Measurements from ENCODE around the gene SMARCAL1.

The SMARCAL1 gene

GRCh38 chr2:216413882-216414281 is 1.6 kb downstream of the SMARCAL1 start:
- Mint-ChIP-seq H3K27me3 (no peaks in the 10 kb centered on the region), H3K9me3 (no peaks in the 10 kb centered on the region), H3K27ac (no peak overlapping the region), H3K4me3 (peak overlapping the region in 1 of 2 donors; percentile 94), H3K4me1 (peaks cover 29% of the 10 kb centered on the region)
- ATAC-seq = no peak
- DNase-seq = no peak

DNA sequence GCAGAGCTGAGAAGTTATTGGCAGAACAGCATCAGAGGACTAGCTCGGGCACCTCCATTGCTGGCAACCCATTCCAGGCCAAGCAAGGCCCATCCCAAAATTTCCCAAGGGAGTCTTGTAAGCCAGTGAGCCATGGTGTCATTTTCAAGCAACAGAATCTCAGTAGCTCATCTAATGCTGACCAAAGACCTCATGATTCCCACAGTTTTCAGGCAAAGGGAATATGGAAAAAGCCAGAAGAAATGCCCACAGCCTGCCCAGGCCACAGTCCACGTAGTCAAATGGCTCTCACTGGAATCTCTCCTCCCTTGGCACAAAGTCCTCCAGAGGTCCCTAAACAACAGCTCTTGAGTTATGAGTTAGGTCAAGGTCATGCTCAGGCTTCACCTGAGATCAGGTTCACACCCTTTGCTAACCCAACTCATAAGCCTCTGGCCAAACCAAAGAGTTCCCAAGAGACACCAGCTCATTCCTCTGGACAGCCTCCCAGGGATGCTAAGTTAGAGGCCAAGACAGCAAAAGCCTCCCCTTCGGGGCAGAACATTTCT is 2.6 kb downstream of the SMARCAL1 start:
- H3K4me3 Mint-ChIP-seq = no peak overlapping the region
- peaks cover 29% of the 10 kb centered on the region for H3K4me1 Mint-ChIP-seq
- H3K9me3 Mint-ChIP-seq = no peaks in the 10 kb centered on the region
- no peaks in the 10 kb centered on the region for H3K27me3 Mint-ChIP-seq
- no peak overlapping the region for H3K27ac Mint-ChIP-seq
- DNase-seq (no peak), ATAC-seq (no peak)

GRCh38 chr2:216415541-216415940 is 3.3 kb downstream of the SMARCAL1 start:
- no peaks in the 10 kb centered on the region for H3K27me3 Mint-ChIP-seq
- H3K9me3 Mint-ChIP-seq = no peaks in the 10 kb centered on the region
- H3K4me3 Mint-ChIP-seq = no peak overlapping the region
- no peak overlapping the region for H3K27ac Mint-ChIP-seq
- DNase-seq (no peak), ATAC-seq (no peak)
- H3K4me1 Mint-ChIP-seq = peaks cover 34% of the 10 kb centered on the region

- no peak for DNase-seq
- no peak for ATAC-seq
- H3K4me3 Mint-ChIP-seq = no peak overlapping the region
- H3K4me1 Mint-ChIP-seq = peaks cover 32% of the 10 kb centered on the region
- no peak overlapping the region for H3K27ac Mint-ChIP-seq
- H3K27me3 Mint-ChIP-seq = no peaks in the 10 kb centered on the region
- no peaks in the 10 kb centered on the region for H3K9me3 Mint-ChIP-seq
These were observed 4.5 kb downstream of the SMARCAL1 start for GRCh38 chr2:216416571-216417307.

DNA sequence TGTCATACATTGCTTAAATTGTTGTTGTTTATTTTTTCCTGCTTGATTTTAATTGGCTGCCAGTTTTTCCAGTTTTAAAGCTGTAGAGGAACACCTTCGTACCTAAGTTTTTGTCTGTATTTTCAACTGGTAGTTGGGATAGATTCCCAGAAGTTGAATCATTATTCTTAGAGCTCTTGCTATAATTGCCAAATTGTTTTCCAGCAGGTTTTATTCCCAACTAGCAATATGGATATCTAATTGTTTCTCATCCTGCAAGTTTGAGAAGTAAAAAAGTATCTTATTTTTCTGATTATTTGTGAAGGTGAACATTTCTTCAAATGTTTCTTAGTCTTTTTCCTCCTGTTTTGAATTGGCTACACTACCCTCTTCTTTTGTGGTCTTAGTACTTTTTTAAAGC is 6.7 kb downstream of the SMARCAL1 start:
- H3K27me3 Mint-ChIP-seq = no peaks in the 10 kb centered on the region
- peaks cover 18% of the 10 kb centered on the region for H3K4me1 Mint-ChIP-seq
- ATAC-seq = no peak
- no peak overlapping the region for H3K4me3 Mint-ChIP-seq
- no peaks in the 10 kb centered on the region for H3K9me3 Mint-ChIP-seq
- H3K27ac Mint-ChIP-seq = no peak overlapping the region
- no peak for DNase-seq

- ATAC-seq = no peak
- Mint-ChIP-seq H3K9me3 (no peaks in the 10 kb centered on the region), H3K4me1 (peaks cover 18% of the 10 kb centered on the region), H3K4me3 (no peak overlapping the region), H3K27me3 (no peaks in the 10 kb centered on the region), H3K27ac (no peak overlapping the region)
- DNase-seq = no peak
These were observed 8.2 kb downstream of the SMARCAL1 start for GRCh38 chr2:216420367-216421101.

DNA sequence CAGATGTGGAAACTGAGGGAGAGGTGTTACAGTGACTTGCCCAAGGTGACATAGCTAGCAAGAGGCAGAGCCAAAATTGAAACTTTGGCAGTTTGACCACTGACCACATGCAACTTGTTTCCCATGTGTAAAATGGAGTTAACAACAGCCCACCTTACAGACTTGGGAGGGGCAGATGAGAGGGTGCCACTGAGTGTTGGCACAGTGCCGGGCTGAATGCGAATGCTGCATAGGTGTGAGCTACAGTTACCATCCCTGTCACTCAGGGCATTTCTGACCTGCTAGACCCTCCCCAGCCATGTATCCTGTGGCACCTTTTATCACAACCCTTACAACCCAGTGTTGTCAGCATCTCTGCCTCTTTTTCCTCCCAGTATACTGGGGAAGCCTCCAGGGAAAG is 10.8 kb downstream of the SMARCAL1 start:
- no peak for DNase-seq
- peaks cover 10% of the 10 kb centered on the region for H3K4me1 Mint-ChIP-seq
- H3K27me3 Mint-ChIP-seq = no peaks in the 10 kb centered on the region
- no peaks in the 10 kb centered on the region for H3K9me3 Mint-ChIP-seq
- no peak for ATAC-seq
- no peak overlapping the region for H3K4me3 Mint-ChIP-seq
- H3K27ac Mint-ChIP-seq = peak overlapping the region in 1 of 2 donors; percentile 61

DNA sequence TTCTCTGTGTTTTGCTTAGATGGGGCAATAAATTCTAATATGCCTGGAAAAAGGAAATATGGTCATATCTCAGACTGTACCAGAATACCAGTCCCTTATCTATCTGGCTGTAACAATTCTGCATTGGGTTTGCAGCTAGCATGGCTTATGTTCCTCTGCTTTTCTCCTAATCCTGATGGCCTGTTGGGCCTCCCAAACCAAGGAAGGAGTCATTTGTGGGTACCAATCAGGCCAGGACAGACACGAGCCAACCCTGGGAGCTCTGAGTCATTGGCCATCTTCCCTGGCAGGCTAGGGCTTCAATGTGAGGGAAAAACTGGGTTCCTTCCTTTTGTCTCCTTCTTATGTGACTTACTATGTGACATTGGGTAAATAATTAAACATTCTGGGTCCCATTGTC is 12.0 kb downstream of the SMARCAL1 start:
- DNase-seq = no peak
- no peak overlapping the region for H3K4me3 Mint-ChIP-seq
- no peaks in the 10 kb centered on the region for H3K9me3 Mint-ChIP-seq
- H3K4me1 Mint-ChIP-seq = peaks cover 10% of the 10 kb centered on the region
- no peak overlapping the region for H3K27ac Mint-ChIP-seq
- H3K27me3 Mint-ChIP-seq = no peaks in the 10 kb centered on the region
- no peak for ATAC-seq

- H3K4me1 Mint-ChIP-seq = peaks cover 7% of the 10 kb centered on the region
- H3K27me3 Mint-ChIP-seq = no peaks in the 10 kb centered on the region
- DNase-seq = no peak
These were observed 12.9 kb downstream of the SMARCAL1 start for GRCh38 chr2:216425008-216425787.

DNA sequence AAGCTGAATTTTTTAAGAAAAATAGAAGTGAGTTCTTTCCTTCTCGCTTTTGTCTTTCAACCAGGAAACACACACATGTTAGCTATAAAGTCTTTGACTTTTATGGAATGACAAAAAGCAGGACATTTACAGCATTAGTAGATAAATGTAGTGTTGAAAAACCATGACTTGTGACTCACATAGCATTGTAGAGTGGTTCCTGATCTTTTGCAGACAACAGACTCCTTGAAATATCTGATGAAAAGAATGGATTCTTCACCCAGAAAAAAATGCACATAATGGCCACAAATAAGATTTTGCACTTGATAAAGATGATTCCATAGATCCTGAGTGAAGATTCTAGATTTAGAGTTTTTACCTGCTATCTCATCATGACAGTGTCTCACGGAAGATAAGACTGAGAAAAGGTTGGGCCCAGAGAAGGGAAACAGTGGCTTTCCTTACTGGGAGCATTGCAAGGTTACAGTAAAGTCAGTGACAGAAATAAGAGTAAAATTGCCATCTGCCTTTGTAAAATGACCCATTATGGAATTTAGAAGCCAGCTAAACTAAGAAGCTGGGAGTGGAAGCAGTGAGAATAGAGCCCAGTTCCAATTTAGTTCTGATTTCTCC is 14.0 kb downstream of the SMARCAL1 start:
- DNase-seq (no peak), ATAC-seq (no peak)
- Mint-ChIP-seq H3K4me3 (no peak overlapping the region), H3K27ac (no peak overlapping the region), H3K4me1 (peaks cover 5% of the 10 kb centered on the region), H3K9me3 (no peaks in the 10 kb centered on the region), H3K27me3 (no peaks in the 10 kb centered on the region)

More at GRCh38 chr2:216425008-216425787, 12.9 kb downstream of the SMARCAL1 start:
- no peak for ATAC-seq
- Mint-ChIP-seq H3K9me3 (no peaks in the 10 kb centered on the region), H3K4me3 (no peak overlapping the region), H3K27ac (no peak overlapping the region)

DNA sequence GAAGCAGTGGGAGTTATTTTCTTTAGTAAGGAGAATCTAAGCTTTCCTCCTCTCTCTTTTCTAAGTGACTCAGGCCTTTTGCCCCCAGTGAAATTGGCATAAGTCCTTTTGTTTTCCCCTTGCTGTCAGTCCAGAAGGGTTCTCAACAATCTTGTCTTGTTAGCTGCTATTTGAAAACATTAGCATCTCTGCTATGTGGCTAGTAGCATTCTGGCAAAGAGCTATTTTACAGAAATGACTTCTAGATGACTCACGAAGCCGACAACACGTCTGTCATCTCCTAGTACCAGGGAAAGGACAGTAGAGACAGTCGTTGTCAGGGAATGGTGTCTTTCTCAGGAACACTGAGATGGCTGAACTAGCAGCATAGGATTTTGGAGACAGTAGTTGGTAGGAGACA is 14.7 kb downstream of the SMARCAL1 start:
- Mint-ChIP-seq H3K4me1 (peaks cover 5% of the 10 kb centered on the region), H3K27me3 (no peaks in the 10 kb centered on the region), H3K27ac (no peak overlapping the region), H3K4me3 (no peak overlapping the region), H3K9me3 (no peaks in the 10 kb centered on the region)
- DNase-seq = no peak
- no peak for ATAC-seq

GRCh38 chr2:216428618-216429350 is 16.5 kb downstream of the SMARCAL1 start:
- H3K27ac Mint-ChIP-seq = no peak overlapping the region
- no peak for DNase-seq
- no peaks in the 10 kb centered on the region for H3K27me3 Mint-ChIP-seq

DNA sequence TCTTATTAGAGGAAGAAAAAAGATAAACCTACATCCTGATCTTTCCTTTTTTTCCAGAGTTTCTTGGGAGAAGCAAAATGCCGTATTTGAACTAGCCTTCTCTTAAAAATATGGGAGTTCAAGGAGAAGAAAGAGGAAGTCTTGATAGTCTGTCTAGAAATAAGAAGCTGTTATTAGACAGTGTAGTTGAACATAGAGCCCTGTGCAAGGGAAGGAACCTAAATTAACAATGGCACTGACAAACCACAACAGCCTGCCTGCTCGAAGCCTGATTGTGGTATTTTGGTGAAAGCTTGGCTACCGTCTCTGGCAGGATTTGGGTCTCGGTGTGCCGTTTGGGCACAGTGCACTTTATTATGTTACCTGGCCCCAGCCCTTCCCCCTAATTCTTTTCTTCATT is 17.1 kb downstream of the SMARCAL1 start:
- Mint-ChIP-seq H3K4me3 (no peak overlapping the region), H3K27me3 (no peaks in the 10 kb centered on the region)
- no peak for DNase-seq

More at GRCh38 chr2:216428618-216429350, 16.5 kb downstream of the SMARCAL1 start:
- Mint-ChIP-seq H3K4me1 (no peaks in the 10 kb centered on the region), H3K9me3 (no peaks in the 10 kb centered on the region), H3K4me3 (no peak overlapping the region)
- ATAC-seq = no peak

GRCh38 chr2:216430811-216431530 is 18.7 kb downstream of the SMARCAL1 start:
- H3K4me1 Mint-ChIP-seq = no peaks in the 10 kb centered on the region
- no peak for ATAC-seq

More for the DNA sequence above, 17.1 kb downstream of the SMARCAL1 start:
- Mint-ChIP-seq H3K27ac (no peak overlapping the region), H3K4me1 (no peaks in the 10 kb centered on the region), H3K9me3 (no peaks in the 10 kb centered on the region)
- ATAC-seq = no peak

More at GRCh38 chr2:216430811-216431530, 18.7 kb downstream of the SMARCAL1 start:
- Mint-ChIP-seq H3K27ac (no peak overlapping the region), H3K9me3 (no peaks in the 10 kb centered on the region), H3K4me3 (no peak overlapping the region), H3K27me3 (no peaks in the 10 kb centered on the region)
- no peak for DNase-seq
